Endothelial cell of umbilical vein (primary cell): Measurements from ENCODE around the gene TMEM250. TPM values are rescaled to one million over a fixed set of nuclear protein-coding genes. Genes with fewer than 3 reads are reported as not detected.

Experiments used
- BruUV-seq: library from RNA; stranded (reverse); fragments of 400-500 nt; replicated peaks from 2 replicates; lab custom pipeline; 2021; lab: Mats Ljungman, UMichigan
- CTCF ChIA-PET: fragments of 300-600, 350-600 bp; sonication (Branson Sonifier 250); formaldehyde crosslinking; loops from one replicate; lab custom pipeline; 2021; ENCODE audit warnings: antibody characterized with exemption, inconsistent platforms; lab: Charles Lee
- POLR2A ChIA-PET: fragments of 300-600, 350-600 bp; sonication (Branson Sonifier 250); formaldehyde crosslinking; loops from one replicate; lab custom pipeline; 2021; ENCODE audit warnings: antibody characterized with exemption, inconsistent platforms; lab: Charles Lee
- DNase-seq: peaks from one replicate; pipeline ENCODE4 v3.0.0-alpha.2; 2011; ENCODE audit warnings: low read depth, low spot score
- FAIRE-seq: peaks from 2 replicates; lab custom pipeline; 2011; peaks lifted over from hg19 to GRCh38; lab: Jason Lieb, UNC
- H2AFZ ChIP-seq: 2 replicates; pipeline ENCODE4 v1.6.0; 2012; ENCODE audit warnings: low read depth, low read length, control low read depth, inconsistent platforms
- H3K27ac ChIP-seq: 2 replicates; pipeline ENCODE4 v1.5.1; 2011; ENCODE audit warnings: low read depth, mild to moderate bottlenecking, control low read depth, low read length, moderate library complexity; ENCODE audit not compliant: insufficient read depth
- H3K27me3 ChIP-seq, 2 experiments: 2 replicates each; pipeline versions ENCODE4 v1.6.0 to v1.6.1; 2011; ENCODE audit warnings: low read length in 2 of 2, mixed read lengths in 1 of 2; ENCODE audit not compliant: control insufficient read depth in 2 of 2, insufficient read depth in 2 of 2
- H3K36me3 ChIP-seq, 2 experiments: 2 replicates in 1 of 2; 3 replicates in 1 of 2; pipeline ENCODE4 v1.5.1; 2011; ENCODE audit warnings: low read length in 2 of 2, mild to moderate bottlenecking in 1 of 2, moderate library complexity in 1 of 2; ENCODE audit not compliant: control insufficient read depth in 2 of 2, insufficient read depth in 2 of 2; ENCODE audit errors: extremely low read depth in 1 of 2
- H3K4me1 ChIP-seq: 3 replicates; pipeline ENCODE4 v1.5.1; 2011; ENCODE audit warnings: mild to moderate bottlenecking, low read length; ENCODE audit not compliant: control insufficient read depth, insufficient read depth; ENCODE audit errors: extremely low read depth
- H3K4me2 ChIP-seq: 2 replicates; pipeline ENCODE4 v1.6.1; 2011; ENCODE audit warnings: low read length, control low read depth, mixed read lengths; ENCODE audit not compliant: insufficient read depth
- H3K4me3 ChIP-seq, 3 experiments: fragments of 200-600 bp in 1 of 3; sonication (generic), shearing (Covaris generic) in 1 of 3; replicated peaks in 1 of 3; 2 replicates each; pipeline ENCODE4 v1.5.1; 2011 to 2016; ENCODE audit warnings: control low read depth in 3 of 3, low read length in 3 of 3, mild to moderate bottlenecking in 2 of 3, inconsistent platforms in 1 of 3, low read depth in 1 of 3, moderate library complexity in 1 of 3; ENCODE audit not compliant: insufficient read depth in 1 of 3
- H3K79me2 ChIP-seq: 2 replicates; pipeline ENCODE4 v1.6.0; 2012; ENCODE audit warnings: low read length, inconsistent platforms; ENCODE audit not compliant: control insufficient read depth, insufficient read depth
- H3K9ac ChIP-seq: replicated peaks from 2 replicates; pipeline ENCODE3; 2011; ENCODE audit warnings: low read length, control low read depth; ENCODE audit not compliant: insufficient read depth; ENCODE audit errors: extremely low read depth
- H3K9me1 ChIP-seq: replicated peaks from 3 replicates; pipeline ENCODE4 v1.6.0; 2011; ENCODE audit warnings: mild to moderate bottlenecking, low read length; ENCODE audit not compliant: control insufficient read depth, insufficient read depth; ENCODE audit errors: extremely low read depth
- H3K9me3 ChIP-seq: replicated peaks from 2 replicates; pipeline ENCODE4 v1.5.1; 2012; ENCODE audit warnings: low read length, inconsistent platforms; ENCODE audit not compliant: control insufficient read depth, insufficient read depth
- H4K20me1 ChIP-seq: replicated peaks from 2 replicates; pipeline ENCODE3; 2011; ENCODE audit warnings: mild to moderate bottlenecking, low read length; ENCODE audit not compliant: control insufficient read depth, insufficient read depth; ENCODE audit errors: extremely low read depth
- EZH2 ChIP-seq: IDR thresholded peaks from 2 replicates; pipeline ENCODE4 v1.6.1; 2012; ENCODE audit warnings: borderline replicate concordance, low read depth, mild to moderate bottlenecking, moderate library complexity, low read length, inconsistent platforms; ENCODE audit not compliant: severe bottlenecking
- FOS ChIP-seq: IDR thresholded peaks from 2 replicates; pipeline ENCODE4 v1.6.1; 2011; ENCODE audit warnings: mild to moderate bottlenecking, low read length, moderate library complexity, borderline replicate concordance; ENCODE audit not compliant: insufficient read depth
- GATA2 ChIP-seq: IDR thresholded peaks from 2 replicates; pipeline ENCODE4 v1.7.0; 2011; ENCODE audit warnings: low read depth, mild to moderate bottlenecking, moderate library complexity, mixed read lengths, low read length; ENCODE audit not compliant: insufficient read length, insufficient read depth
- JUN ChIP-seq: IDR thresholded peaks from 2 replicates; pipeline ENCODE4 v1.6.1; 2011; ENCODE audit warnings: borderline replicate concordance, low read depth; ENCODE audit not compliant: insufficient read length, insufficient read depth
- MAX ChIP-seq: IDR thresholded peaks from 2 replicates; pipeline ENCODE4 v1.6.1; 2011; ENCODE audit not compliant: insufficient read depth, insufficient read length
- POLR2A ChIP-seq: IDR thresholded peaks from 2 replicates; pipeline ENCODE4 v1.6.1; 2012; ENCODE audit warnings: low read depth, mild to moderate bottlenecking, control low read depth, low read length
- POLR2AphosphoS5 ChIP-seq: IDR thresholded peaks from 2 replicates; pipeline ENCODE4 v1.6.1; 2012; ENCODE audit warnings: low read depth, mild to moderate bottlenecking, control low read depth, low read length, moderate library complexity; ENCODE audit not compliant: insufficient read depth
- dilution Hi-C: fragments of 300-500 bp; cut with MboI; formaldehyde crosslinking; loops from one replicate; pipeline ENCODE4 v1.15.0; 2019; ENCODE audit warnings: low sequenced_read_pairs; ENCODE audit not compliant: extremely low pct_ligation_motif_present
- intact Hi-C: fragments of 100-400 bp; cut with micrococcal nuclease; formaldehyde crosslinking; loops from one replicate; pipeline ENCODE4 v1.10.0; 2022
- polyA plus RNA-seq, 4 experiments: library from polyadenylated mRNA; depleted of rRNA in 3 of 4; stranded (reverse) in 3 of 4; unstranded in 1 of 4; fragments of >200 nt; gene quantifications; 2 replicates each; pipeline versions ENCODE4 v1.2.1 to v1.2.3, GENCODE V29; 2011 to 2012; ENCODE audit warnings: missing spikeins in 1 of 4
- total RNA-seq: library from RNA; stranded (reverse); gene quantifications from 2 replicates; pipeline ENCODE4 v1.2.3, GENCODE V29; 2021

Gene TMEM250
- total and polyA plus RNA-seq, 2 donors (not counting 3 experiments of a cell fraction or from before 2014, with no cell fraction given): 24.9 to 49.9 TPM

- no peak overlapping the region for H3K27ac ChIP-seq
- H2AFZ ChIP-seq: no peak overlapping the region
- no peaks in the 10 kb centered on the region for H3K36me3 ChIP-seq
- dilution Hi-C loops: no loop called here
- no peak for TF ChIP-seq MAX
- POLR2A ChIA-PET: no interaction called here
- H3K4me1 ChIP-seq: peaks cover 12% of the 10 kb centered on the region
- DNase-seq (no peak), FAIRE-seq (no peak)
- H3K9ac ChIP-seq: no peak overlapping the region
- no peak overlapping the region for H3K4me2 ChIP-seq
- no peaks in the 10 kb centered on the region for H3K79me2 ChIP-seq
- no peaks in the 10 kb centered on the region for H3K9me1 ChIP-seq
- H4K20me1 ChIP-seq: no peaks in the 10 kb centered on the region
- H3K4me3 ChIP-seq: no peak overlapping the region
- no peaks in the 10 kb centered on the region for H3K9me3 ChIP-seq
- BruUV-seq: no TSS peak
- CTCF ChIA-PET: interaction anchor here (1.5 kb wide), 1 partner anchor 14 kb away, joined by 8 read pairs; no protein-coding TSS in a partner anchor
- H3K27me3 ChIP-seq: peaks cover 0 to 1% of the 10 kb centered on the region in 2 experiments
- intact Hi-C loops: loop anchor here (10.0 kb wide), 1 partner anchor 52 kb away; the partner anchor contains the start of gene LHX3
Measured at GRCh38 chr9:136152931-136153330, 34.3 kb upstream of the TMEM250 start.

GRCh38 chr9:136152543-136152866 is 33.8 kb upstream of the TMEM250 start:
- DNase-seq (no peak), FAIRE-seq (no peak)
- H3K9me3 ChIP-seq: no peaks in the 10 kb centered on the region
- intact Hi-C loops (loop anchor here (10.0 kb wide), 1 partner anchor 52 kb away; the partner anchor contains the start of gene LHX3), dilution Hi-C loops (no loop called here)
- H3K9me1 ChIP-seq: no peaks in the 10 kb centered on the region
- H3K4me2 ChIP-seq: no peak overlapping the region
- no peaks in the 10 kb centered on the region for H3K79me2 ChIP-seq
- H4K20me1 ChIP-seq: no peaks in the 10 kb centered on the region
- H2AFZ ChIP-seq: no peak overlapping the region
- ChIA-PET CTCF (interaction anchor here (1.5 kb wide), 1 partner anchor 14 kb away, joined by 8 read pairs; no protein-coding TSS in a partner anchor), POLR2A (no interaction called here)
- no peak overlapping the region for H3K27ac ChIP-seq
- H3K36me3 ChIP-seq: no peaks in the 10 kb centered on the region
- H3K9ac ChIP-seq: no peak overlapping the region
- H3K4me1 ChIP-seq: peaks cover 8% of the 10 kb centered on the region
- H3K4me3 ChIP-seq: no peak overlapping the region
- BruUV-seq: no TSS peak
- TF ChIP-seq FOS: no peak
- no peak for TF ChIP-seq POLR2AphosphoS5
- TF ChIP-seq MAX: no peak
- TF ChIP-seq EZH2: no peak
- TF ChIP-seq JUN: no peak
- no peak for TF ChIP-seq GATA2
- TF ChIP-seq POLR2A: no peak
- H3K27me3 ChIP-seq: peaks cover 0 to 1% of the 10 kb centered on the region in 2 experiments
